Fibroblast of lung (primary cell): ENCODE measurements around the gene SLC49A4. TPM values are rescaled to one million over a fixed set of nuclear protein-coding genes. Genes with fewer than 3 reads are reported as not detected.

Source experiments
- DNase-seq, 2 donors: peaks; one replicate each; pipeline versions ENCODE4 v3.0.0 to v3.0.0-alpha.2; 2010; ENCODE audit warnings: low read depth in 2 of 2
- H2AFZ ChIP-seq: 2 replicates; pipeline ENCODE4 v1.5.1; 2012; ENCODE audit warnings: low read length, control low read depth, inconsistent platforms
- H3K27ac ChIP-seq: 2 replicates; pipeline ENCODE4 v1.5.1; 2011; ENCODE audit warnings: low read length, control low read depth; ENCODE audit not compliant: insufficient read depth
- H3K27me3 ChIP-seq: 2 replicates; pipeline ENCODE4 v1.5.1; 2011; ENCODE audit warnings: mild to moderate bottlenecking, low read length; ENCODE audit not compliant: control insufficient read depth, insufficient read depth
- H3K36me3 ChIP-seq: 2 replicates; pipeline ENCODE4 v1.5.1; 2011; ENCODE audit warnings: low read length; ENCODE audit not compliant: control insufficient read depth, insufficient read depth
- H3K4me1 ChIP-seq: 2 replicates; pipeline ENCODE4 v1.5.1; 2011; ENCODE audit warnings: low read length; ENCODE audit not compliant: control insufficient read depth, insufficient read depth; ENCODE audit errors: extremely low read depth
- H3K4me2 ChIP-seq: 2 replicates; pipeline ENCODE4 v1.5.1; 2011; ENCODE audit warnings: low read length, control low read depth; ENCODE audit not compliant: insufficient read depth; ENCODE audit errors: extremely low read depth
- H3K4me3 ChIP-seq, 4 experiments: fragments of 200-600 bp in 1 of 4; sonication (generic) in 1 of 4; replicated peaks in 1 of 4; 2 replicates each; pipeline ENCODE4 v1.5.1; 2011 to 2016; ENCODE audit warnings: low read length in 4 of 4, low read depth in 3 of 4, mild to moderate bottlenecking in 3 of 4, control low read depth in 2 of 4, inconsistent platforms in 1 of 4, mixed read lengths in 1 of 4; ENCODE audit not compliant: insufficient read depth in 1 of 4; ENCODE audit errors: control extremely low read depth in 1 of 4
- H3K79me2 ChIP-seq: 2 replicates; pipeline ENCODE4 v1.5.1; 2012; ENCODE audit warnings: mild to moderate bottlenecking, low read length, inconsistent platforms; ENCODE audit not compliant: control insufficient read depth, insufficient read depth
- H3K9ac ChIP-seq: 2 replicates; pipeline ENCODE4 v1.5.1; 2011; ENCODE audit warnings: mild to moderate bottlenecking, low read length, control low read depth; ENCODE audit not compliant: insufficient read depth
- H3K9me3 ChIP-seq: 2 replicates; pipeline ENCODE4 v1.5.1; 2012; ENCODE audit warnings: low read depth, low read length; ENCODE audit not compliant: control insufficient read depth, insufficient read depth
- H4K20me1 ChIP-seq: 2 replicates; pipeline ENCODE4 v1.5.1; 2011; ENCODE audit warnings: low read length; ENCODE audit not compliant: control insufficient read depth, insufficient read depth; ENCODE audit errors: extremely low read depth
- CTCF ChIP-seq, 2 donors: IDR thresholded peaks in 1 of 2; conservative IDR thresholded peaks in 1 of 2; 1 replicate in 1 of 2; 2 replicates in 1 of 2; pipeline ENCODE4 v1.5.1; 2011 to 2012; ENCODE audit warnings: low read length in 2 of 2, control low read depth in 1 of 2, inconsistent platforms in 1 of 2, low read depth in 1 of 2, mild to moderate bottlenecking in 1 of 2
- EZH2 ChIP-seq: IDR thresholded peaks from 2 replicates; pipeline ENCODE4 v1.5.1; 2012; ENCODE audit warnings: low read length, control low read depth, mild to moderate bottlenecking; ENCODE audit errors: missing control alignments
- polyA plus RNA-seq, 2 donors: library from polyadenylated mRNA; depleted of rRNA in 1 of 2; stranded (reverse) in 1 of 2; unstranded in 1 of 2; fragments of >200 nt; gene quantifications; 2 replicates each; pipeline ENCODE4 v1.2.1, GENCODE V29; 2011 to 2012; ENCODE audit warnings: missing spikeins in 1 of 2
- total RNA-seq: library from RNA; depleted of rRNA; stranded (reverse); fragments of >200 nt; gene quantifications from 2 replicates; pipeline ENCODE4 v1.2.1, GENCODE V29; 2014

The SLC49A4 gene
- total and polyA plus RNA-seq, 2 donors (not counting 1 experiment from before 2014, with no cell fraction given) = 14.5 to 20.6 TPM

- H3K27ac ChIP-seq = no peak overlapping the region
- H2AFZ ChIP-seq = no peak overlapping the region
- no peak for DNase-seq
These were observed 20.8 kb upstream of the SLC49A4 start for GRCh38 chr3:122773944-122774509.

GRCh38 chr3:122774564-122774963, 20.3 kb upstream of the SLC49A4 start:
- no peak overlapping the region for H2AFZ ChIP-seq
- DNase-seq = peak; percentile 12 to 68
- H4K20me1 ChIP-seq = no peaks in the 10 kb centered on the region
- no peaks in the 10 kb centered on the region for H3K4me1 ChIP-seq
- H3K79me2 ChIP-seq = no peaks in the 10 kb centered on the region
- H3K36me3 ChIP-seq = no peaks in the 10 kb centered on the region
- H3K27me3 ChIP-seq = no peaks in the 10 kb centered on the region
- TF ChIP-seq CTCF (conservative IDR thresholded peaks at IDR 0.05 in 1 of 2, IDR thresholded peaks at IDR 0.05 in 1 of 2; ENCODE audit: low read depth in 1 of 2, low read length in 2 of 2) (no peak), EZH2 (no peak)
- no peak overlapping the region for H3K4me3 ChIP-seq
- no peaks in the 10 kb centered on the region for H3K9me3 ChIP-seq
- H3K27ac ChIP-seq = no peak overlapping the region
- H3K9ac ChIP-seq = no peak overlapping the region
- H3K4me2 ChIP-seq = no peak overlapping the region

More at GRCh38 chr3:122773944-122774509, 20.8 kb upstream of the SLC49A4 start:
- Histone ChIP-seq H3K36me3 (no peaks in the 10 kb centered on the region), H4K20me1 (no peaks in the 10 kb centered on the region), H3K79me2 (no peaks in the 10 kb centered on the region), H3K4me2 (no peak overlapping the region), H3K9me3 (no peaks in the 10 kb centered on the region), H3K9ac (no peak overlapping the region), H3K4me1 (no peaks in the 10 kb centered on the region), H3K4me3 (no peak overlapping the region), H3K27me3 (no peaks in the 10 kb centered on the region)
- TF ChIP-seq EZH2 (no peak), CTCF (conservative IDR thresholded peaks at IDR 0.05 in 1 of 2, IDR thresholded peaks at IDR 0.05 in 1 of 2; ENCODE audit: low read depth in 1 of 2, low read length in 2 of 2) (no peak)

- TF ChIP-seq EZH2 (no peak), CTCF (conservative IDR thresholded peaks at IDR 0.05 in 1 of 2, IDR thresholded peaks at IDR 0.05 in 1 of 2; ENCODE audit: low read depth in 1 of 2, low read length in 2 of 2) (no peak)
- Histone ChIP-seq H3K36me3 (no peaks in the 10 kb centered on the region), H2AFZ (no peak overlapping the region), H3K9ac (no peak overlapping the region), H3K27me3 (no peaks in the 10 kb centered on the region), H3K4me3 (no peak overlapping the region), H3K79me2 (no peaks in the 10 kb centered on the region), H4K20me1 (no peaks in the 10 kb centered on the region), H3K27ac (no peak overlapping the region), H3K9me3 (no peaks in the 10 kb centered on the region), H3K4me2 (no peak overlapping the region), H3K4me1 (no peaks in the 10 kb centered on the region)
- DNase-seq = no peak
These were observed 18.0 kb upstream of the SLC49A4 start for GRCh38 chr3:122776675-122777468.
